ENCODE results near the gene OCA2.

DNA sequence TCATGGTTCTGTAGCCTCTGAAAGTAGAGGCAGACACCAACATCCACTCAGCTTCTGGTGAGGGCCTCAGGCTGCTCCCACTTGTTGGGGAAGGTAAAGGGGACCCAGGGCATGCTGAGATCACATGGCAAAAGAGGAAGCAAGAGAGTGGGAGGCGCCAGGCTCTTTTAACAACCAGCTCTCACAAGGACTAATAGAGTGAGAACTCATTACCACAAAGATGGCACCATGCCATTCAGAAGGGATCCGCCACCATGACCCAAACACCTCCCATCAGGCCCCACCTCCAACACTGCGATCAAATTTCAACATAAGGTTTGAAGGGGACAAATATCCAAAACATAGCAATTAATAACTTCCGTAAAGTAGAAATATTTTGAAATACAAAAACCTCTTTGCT lies 192.3 kb downstream of the OCA2 start:
- TF ChIP-seq POLR2A (IDR thresholded peaks at IDR 0.05; ENCODE audit: low read depth, low read length) (no peak), RCOR1 (IDR thresholded peaks at IDR 0.05; ENCODE audit: insufficient replicate concordance, low read length) (no peak), FOS (IDR thresholded peaks at IDR 0.05; ENCODE audit: low read depth, low read length) (no peak), MXI1 (IDR thresholded peaks at IDR 0.05; ENCODE audit: borderline replicate concordance, low read depth, low read length) (no peak), ELK1 (IDR thresholded peaks at IDR 0.05; ENCODE audit: borderline replicate concordance, low read depth, low read length) (no peak), CEBPB (IDR thresholded peaks at IDR 0.05; ENCODE audit: low read depth, low read length) (no peak), BHLHE40 (IDR thresholded peaks at IDR 0.05; ENCODE audit: low read depth, low read length) (no peak), RAD21 (IDR thresholded peaks at IDR 0.05; ENCODE audit: low read length) (no peak), NFE2L2 (IDR thresholded peaks at IDR 0.05; ENCODE audit: low read depth, low read length) (no peak), SMC3 (IDR thresholded peaks at IDR 0.05; ENCODE audit: low read depth, low read length) (no peak), MAZ (IDR thresholded peaks at IDR 0.05; ENCODE audit: borderline replicate concordance, low read depth, low read length) (no peak)
- TF ChIP-seq, protein P1, sequence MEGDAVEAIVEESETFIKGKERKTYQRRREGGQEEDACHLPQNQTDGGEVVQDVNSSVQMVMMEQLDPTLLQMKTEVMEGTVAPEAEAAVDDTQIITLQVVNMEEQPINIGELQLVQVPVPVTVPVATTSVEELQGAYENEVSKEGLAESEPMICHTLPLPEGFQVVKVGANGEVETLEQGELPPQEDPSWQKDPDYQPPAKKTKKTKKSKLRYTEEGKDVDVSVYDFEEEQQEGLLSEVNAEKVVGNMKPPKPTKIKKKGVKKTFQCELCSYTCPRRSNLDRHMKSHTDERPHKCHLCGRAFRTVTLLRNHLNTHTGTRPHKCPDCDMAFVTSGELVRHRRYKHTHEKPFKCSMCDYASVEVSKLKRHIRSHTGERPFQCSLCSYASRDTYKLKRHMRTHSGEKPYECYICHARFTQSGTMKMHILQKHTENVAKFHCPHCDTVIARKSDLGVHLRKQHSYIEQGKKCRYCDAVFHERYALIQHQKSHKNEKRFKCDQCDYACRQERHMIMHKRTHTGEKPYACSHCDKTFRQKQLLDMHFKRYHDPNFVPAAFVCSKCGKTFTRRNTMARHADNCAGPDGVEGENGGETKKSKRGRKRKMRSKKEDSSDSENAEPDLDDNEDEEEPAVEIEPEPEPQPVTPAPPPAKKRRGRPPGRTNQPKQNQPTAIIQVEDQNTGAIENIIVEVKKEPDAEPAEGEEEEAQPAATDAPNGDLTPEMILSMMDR (conservative IDR thresholded peaks at IDR 0.05; ENCODE audit: low read depth, low read length), result no peak
- TF ChIP-seq, protein P2, sequence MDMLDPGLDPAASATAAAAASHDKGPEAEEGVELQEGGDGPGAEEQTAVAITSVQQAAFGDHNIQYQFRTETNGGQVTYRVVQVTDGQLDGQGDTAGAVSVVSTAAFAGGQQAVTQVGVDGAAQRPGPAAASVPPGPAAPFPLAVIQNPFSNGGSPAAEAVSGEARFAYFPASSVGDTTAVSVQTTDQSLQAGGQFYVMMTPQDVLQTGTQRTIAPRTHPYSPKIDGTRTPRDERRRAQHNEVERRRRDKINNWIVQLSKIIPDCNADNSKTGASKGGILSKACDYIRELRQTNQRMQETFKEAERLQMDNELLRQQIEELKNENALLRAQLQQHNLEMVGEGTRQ (IDR thresholded peaks at IDR 0.05; ENCODE audit: low read depth, low read length), result no peak

Data from IMR-90 (cell line).